Embryonic facial prominence (tissue), 1 donor: ENCODE results near the gene ADAMTSL1.

ENCODE experiments used
- DNase-seq: peaks from one replicate; pipeline ENCODE4 v3.0.0-alpha.2; 2016; ENCODE audit errors: extremely low spot score

ADAMTSL1 gene

GRCh38 chr9:18461496-18461895, 12.5 kb upstream of the ADAMTSL1 start:
- no peak for DNase-seq

- no peak for DNase-seq
Observed at GRCh38 chr9:18463991-18464390, 10.0 kb upstream of the ADAMTSL1 start.

- no peak for DNase-seq
Observed at GRCh38 chr9:18466101-18466500, 7.9 kb upstream of the ADAMTSL1 start.

GRCh38 chr9:18467696-18468095, 6.3 kb upstream of the ADAMTSL1 start:
- no peak for DNase-seq

- DNase-seq = no peak
Observed at GRCh38 chr9:18472435-18472834, 1.5 kb upstream of the ADAMTSL1 start.

- DNase-seq = no peak
Observed at GRCh38 chr9:18472841-18473251, 1.1 kb upstream of the ADAMTSL1 start.

- DNase-seq = no peak
Observed at GRCh38 chr9:18474783-18475182, 830 bp downstream of the ADAMTSL1 start.

- DNase-seq = no peak
Observed at GRCh38 chr9:18477121-18477660, 3.2 kb downstream of the ADAMTSL1 start.

- DNase-seq = no peak
Observed at GRCh38 chr9:18477719-18478118, 3.8 kb downstream of the ADAMTSL1 start.

GRCh38 chr9:18478501-18479361, 4.8 kb downstream of the ADAMTSL1 start:
- DNase-seq = no peak

- DNase-seq = no peak
Observed at GRCh38 chr9:18479405-18479804, 5.5 kb downstream of the ADAMTSL1 start.

- no peak for DNase-seq
Observed at GRCh38 chr9:18480662-18481093, 6.7 kb downstream of the ADAMTSL1 start.

GRCh38 chr9:18482371-18482770, 8.4 kb downstream of the ADAMTSL1 start:
- no peak for DNase-seq

GRCh38 chr9:18485714-18486113, 11.8 kb downstream of the ADAMTSL1 start:
- DNase-seq = no peak

- DNase-seq = no peak
Observed at GRCh38 chr9:18487611-18488010, 13.7 kb downstream of the ADAMTSL1 start.

GRCh38 chr9:18488886-18489285, 14.9 kb downstream of the ADAMTSL1 start:
- no peak for DNase-seq

GRCh38 chr9:18489861-18490260, 15.9 kb downstream of the ADAMTSL1 start:
- DNase-seq = no peak

- DNase-seq = no peak
Observed at GRCh38 chr9:18490641-18491370, 16.9 kb downstream of the ADAMTSL1 start.

- DNase-seq = no peak
Observed at GRCh38 chr9:18492612-18493011, 18.7 kb downstream of the ADAMTSL1 start.

GRCh38 chr9:18493451-18493993, 19.6 kb downstream of the ADAMTSL1 start:
- DNase-seq = no peak

GRCh38 chr9:18495065-18495464, 21.1 kb downstream of the ADAMTSL1 start:
- no peak for DNase-seq

GRCh38 chr9:18496256-18497000, 22.5 kb downstream of the ADAMTSL1 start:
- no peak for DNase-seq
